ENCODE measurements around the gene CLMN.
"Not testable (repeated sequence)": the region's sequence is repeated elsewhere in the genome, so short reads cannot be mapped to it uniquely, and the experiment has no call there.

CLMN gene

GRCh38 chr14:95217391-95217900 lies 102.3 kb downstream of the CLMN start:
- DNase-seq (ENCODE audit: low spot score) = no peak

- no peak for DNase-seq (ENCODE audit: low spot score)
Observed at GRCh38 chr14:95216008-95216407, 103.7 kb downstream of the CLMN start.

- no peak for DNase-seq (ENCODE audit: low spot score)
Observed at GRCh38 chr14:95215094-95215725, 104.5 kb downstream of the CLMN start.

GRCh38 chr14:95213774-95214173 lies 105.9 kb downstream of the CLMN start:
- DNase-seq (ENCODE audit: low spot score) = no peak

- DNase-seq (ENCODE audit: low spot score) = no peak
Observed at GRCh38 chr14:95211721-95212504, 107.8 kb downstream of the CLMN start.

- DNase-seq (ENCODE audit: low spot score) = no peak
Observed at GRCh38 chr14:95210699-95211098, 109.0 kb downstream of the CLMN start.

GRCh38 chr14:95208598-95208997 lies 111.1 kb downstream of the CLMN start:
- no peak for DNase-seq (ENCODE audit: low spot score)

- DNase-seq (ENCODE audit: low spot score) = no peak
Observed at GRCh38 chr14:95207475-95208233, 112.1 kb downstream of the CLMN start.

- no peak for DNase-seq (ENCODE audit: low spot score)
Observed at GRCh38 chr14:95206534-95206933, 113.2 kb downstream of the CLMN start.

GRCh38 chr14:95204705-95205104 lies 115.0 kb downstream of the CLMN start:
- DNase-seq (ENCODE audit: low spot score) = no peak

- not testable (repeated sequence) for DNase-seq (ENCODE audit: low spot score)
Observed at GRCh38 chr14:95201745-95202144, 118.0 kb downstream of the CLMN start.

GRCh38 chr14:95200404-95200803 lies 119.3 kb downstream of the CLMN start:
- DNase-seq (ENCODE audit: low spot score) = no peak

GRCh38 chr14:95199298-95199983 lies 120.3 kb downstream of the CLMN start:
- no peak for DNase-seq (ENCODE audit: low spot score)

- DNase-seq (ENCODE audit: low spot score) = no peak
Observed at GRCh38 chr14:95198320-95198719, 121.4 kb downstream of the CLMN start.

GRCh38 chr14:95197551-95197950 lies 122.2 kb downstream of the CLMN start:
- DNase-seq (ENCODE audit: low spot score) = no peak

GRCh38 chr14:95196826-95197545 lies 122.7 kb downstream of the CLMN start:
- DNase-seq (ENCODE audit: low spot score) = no peak

GRCh38 chr14:95196268-95196667 lies 123.4 kb downstream of the CLMN start:
- DNase-seq (ENCODE audit: low spot score) = no peak

GRCh38 chr14:95195031-95195430 lies 124.7 kb downstream of the CLMN start:
- no peak for DNase-seq (ENCODE audit: low spot score)

GRCh38 chr14:95193081-95193480 lies 126.6 kb downstream of the CLMN start:
- DNase-seq (ENCODE audit: low spot score) = no peak

GRCh38 chr14:95192311-95192710 lies 127.4 kb downstream of the CLMN start:
- DNase-seq (ENCODE audit: low spot score) = no peak

- DNase-seq (ENCODE audit: low spot score) = no peak
Observed at GRCh38 chr14:95191445-95192199, 128.1 kb downstream of the CLMN start.
